GM23338 (cell line): Measurements from ENCODE around the gene BLACAT1. TPM values are rescaled to one million over a fixed set of nuclear protein-coding genes. Genes with fewer than 3 reads are reported as not detected.
A peak's percentile ranks its signal among the peaks of the same experiment; 100 is the strongest.

Source experiments
- ATAC-seq: fragments of 200-7000 bp; cut with Tn5 transposase; 3 replicates; pipeline ENCODE4 v1.9.1; 2020
- DNase-seq: peaks from one replicate; pipeline ENCODE4 v3.0.0-alpha.2; 2015; ENCODE audit warnings: low spot score
- H2AFZ ChIP-seq: fragments of 200-600 bp; sonication (generic); 2 replicates; pipeline ENCODE4 v1.8.0; 2016; ENCODE audit warnings: antibody characterized with exemption, mild to moderate bottlenecking, moderate library complexity
- H3F3A ChIP-seq: fragments of 200-600 bp; sonication (generic); replicated peaks from 2 replicates; pipeline ENCODE4 v1.8.0; 2017; ENCODE audit warnings: antibody characterized with exemption, mixed run types, low read depth
- H3K27ac ChIP-seq: fragments of 200-600 bp; sonication (generic); 2 replicates; pipeline ENCODE4 v1.6.1; 2016; ENCODE audit warnings: low read depth
- H3K27me3 ChIP-seq: fragments of 200-600 bp; sonication (generic); 2 replicates; pipeline ENCODE4 v1.8.0; 2016; ENCODE audit warnings: mild to moderate bottlenecking, mixed run types, moderate library complexity; ENCODE audit not compliant: insufficient read depth
- H3K36me3 ChIP-seq: fragments of 200-600 bp; sonication (generic); 2 replicates; pipeline ENCODE4 v1.8.0; 2016; ENCODE audit warnings: mild to moderate bottlenecking; ENCODE audit not compliant: insufficient read depth
- H3K4me1 ChIP-seq: fragments of 200-600 bp; sonication (generic); 2 replicates; pipeline ENCODE4 v1.8.0; 2016; ENCODE audit warnings: mild to moderate bottlenecking, moderate library complexity; ENCODE audit not compliant: insufficient read depth
- H3K4me2 ChIP-seq: fragments of 200-600 bp; sonication (generic); 2 replicates; pipeline ENCODE4 v1.7.1; 2017; ENCODE audit warnings: mixed run types
- H3K4me3 ChIP-seq: fragments of 200-600 bp; sonication (generic); 2 replicates; pipeline ENCODE4 v1.6.1; 2016; ENCODE audit warnings: mixed run types
- H3K79me2 ChIP-seq: fragments of 200-600 bp; sonication (generic); replicated peaks from 2 replicates; pipeline ENCODE4 v1.8.0; 2017; ENCODE audit warnings: mild to moderate bottlenecking; ENCODE audit not compliant: insufficient read depth
- H3K9me2 ChIP-seq: fragments of 200-600 bp; sonication (generic); 2 replicates; pipeline ENCODE4 v1.8.0; 2017; ENCODE audit not compliant: insufficient read depth
- H4K20me1 ChIP-seq: fragments of 200-600 bp; sonication (generic); replicated peaks from 2 replicates; pipeline ENCODE4 v1.8.0; 2017; ENCODE audit warnings: mild to moderate bottlenecking; ENCODE audit not compliant: insufficient read depth
- H3K27ac Mint-ChIP-seq: 2 replicates; pipeline ENCODE4 v1.8.0; 2020; ENCODE audit warnings: inconsistent platforms, mild to moderate bottlenecking, moderate library complexity, mixed read lengths
- H3K27me3 Mint-ChIP-seq: 3 replicates; pipeline ENCODE4 v1.8.0; 2022; ENCODE audit warnings: low read depth, mild to moderate bottlenecking, moderate library complexity, mixed read lengths, inconsistent platforms; ENCODE audit not compliant: insufficient read depth, poor library complexity
- H3K36me3 Mint-ChIP-seq: 3 replicates; pipeline ENCODE4 v1.8.0; 2021; ENCODE audit warnings: low read depth, mild to moderate bottlenecking, inconsistent platforms, moderate library complexity, mixed read lengths
- H3K4me1 Mint-ChIP-seq: 3 replicates; pipeline ENCODE4 v1.8.0; 2020; ENCODE audit warnings: mild to moderate bottlenecking, inconsistent platforms, mixed read lengths
- H3K4me3 Mint-ChIP-seq: 3 replicates; pipeline ENCODE4 v1.8.0; 2021; ENCODE audit warnings: moderate library complexity, mild to moderate bottlenecking, inconsistent platforms, mixed read lengths
- H3K9me3 Mint-ChIP-seq: 3 replicates; pipeline ENCODE4 v1.8.0; 2020; ENCODE audit warnings: moderate library complexity, mild to moderate bottlenecking, inconsistent platforms, mixed read lengths
- CREB1 ChIP-seq: fragments of 250-450 bp; sonication (Bioruptor Pico); IDR thresholded peaks from 2 replicates; pipeline ENCODE4 v1.5.0; 2020; ENCODE audit warnings: low read depth, mild to moderate bottlenecking, moderate library complexity
- NANOG ChIP-seq: IDR thresholded peaks from 2 replicates; pipeline ENCODE4 v1.6.1; 2016; ENCODE audit warnings: antibody characterized with exemption, borderline replicate concordance
- POLR2AphosphoS5 ChIP-seq: IDR thresholded peaks from 2 replicates; pipeline ENCODE4 v1.6.1; 2016; ENCODE audit warnings: antibody characterized with exemption, low read depth
- polyA plus RNA-seq: library from polyadenylated mRNA; unstranded; fragments of >200 nt; fragmentation: Nextera tagmentation; extraction: Ambion mirVana; gene quantifications from 2 replicates; pipeline ENCODE4 v1.2.1, GENCODE V29; 2016
- total RNA-seq: library from RNA; depleted of rRNA; stranded (reverse); fragments of >200 nt; shearing (Covaris generic); gene quantifications from 2 replicates; pipeline ENCODE4 v1.2.3, GENCODE V29; 2014
- TF ChIP-seq, protein P1 (sequence below): IDR thresholded peaks from 2 replicates; pipeline ENCODE4 v1.6.1; 2016; ENCODE audit warnings: antibody characterized with exemption
- TF ChIP-seq, protein P2 (sequence below), 2 experiments: fragments of 200-600 bp in 1 of 2; sonication (generic) in 1 of 2; conservative IDR thresholded peaks; 2 replicates each; pipeline versions ENCODE4 v1.5.1 to v1.6.1; 2016 to 2017; ENCODE audit warnings: antibody characterized with exemption in 2 of 2, low read depth in 2 of 2, mild to moderate bottlenecking in 2 of 2, moderate library complexity in 1 of 2
- TF ChIP-seq, protein P3 (sequence below): fragments of 250-450 bp; sonication (Bioruptor Pico); IDR thresholded peaks from 2 replicates; pipeline ENCODE4 v1.5.0; 2020; ENCODE audit warnings: mild to moderate bottlenecking, moderate library complexity

Gene BLACAT1
- total and polyA plus RNA-seq, 2 experiments from 2014 or later: 1.6 to 6.2 TPM

DNA sequence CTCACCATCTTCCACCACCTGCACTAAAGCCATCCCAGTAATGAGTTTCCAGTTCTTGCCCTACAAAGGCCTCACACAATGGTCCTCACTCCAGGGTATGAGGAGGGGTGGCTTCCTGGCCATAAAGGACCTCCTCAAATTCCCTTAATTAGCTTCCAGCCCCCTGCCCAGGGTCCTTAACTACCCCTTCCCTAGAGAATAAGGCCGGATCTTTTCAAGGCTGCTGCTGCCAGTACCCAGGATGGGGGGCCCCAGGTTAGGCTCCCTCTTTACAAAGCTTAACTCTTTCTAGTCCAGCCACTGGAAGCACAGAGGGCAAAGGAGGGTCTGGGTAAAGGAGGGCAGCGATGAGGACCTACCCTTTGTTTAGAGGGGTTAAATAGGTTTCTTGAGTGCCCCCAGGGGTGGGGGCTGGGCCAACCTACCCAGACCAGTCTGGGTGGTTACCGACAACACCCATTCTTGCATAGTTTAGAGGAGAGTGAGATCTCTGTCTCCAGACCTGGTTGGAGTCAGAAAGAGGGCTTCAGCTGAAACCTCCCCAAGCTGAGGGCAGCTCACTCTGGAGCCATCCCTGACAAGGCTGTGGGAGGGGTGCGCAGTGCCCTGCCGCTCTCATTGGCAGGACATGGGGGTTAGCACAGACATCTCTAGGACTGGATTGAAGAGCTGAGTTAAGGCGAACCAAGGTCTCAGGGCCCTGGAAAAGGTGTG lies 7.1 kb downstream of the BLACAT1 start:
- H3K4me1 ChIP-seq: peaks cover 81% of the 10 kb centered on the region
- Mint-ChIP-seq H3K27me3 (peaks cover 35% of the 10 kb centered on the region), H3K27ac (peak overlapping the region; percentile 70), H3K4me1 (peaks cover 91% of the 10 kb centered on the region), H3K9me3 (no peaks in the 10 kb centered on the region; the same call in 2 of the 3 replicates), H3K4me3 (peak overlapping the region; percentile 80), H3K36me3 (peaks cover 31% of the 10 kb centered on the region)
- H3K4me2 ChIP-seq: peak overlapping the region; percentile 73
- H3K4me3 ChIP-seq: peak overlapping the region; percentile 53
- peak; percentile 96 for DNase-seq
- H3K27ac ChIP-seq: no peak overlapping the region
- no peaks in the 10 kb centered on the region for H3K9me2 ChIP-seq
- H4K20me1 ChIP-seq: peaks cover 7% of the 10 kb centered on the region; the same call in 1 of the 2 replicates
- H3K27me3 ChIP-seq: peaks cover 34% of the 10 kb centered on the region
- H3K79me2 ChIP-seq: no peaks in the 10 kb centered on the region; the same call in 1 of the 2 replicates
- no peaks in the 10 kb centered on the region for H3K36me3 ChIP-seq
- H3F3A ChIP-seq: peaks cover 44% of the 10 kb centered on the region
- peak; percentile 65; the same call in 1 of the 2 replicates for TF ChIP-seq NANOG
- TF ChIP-seq, protein P1, sequence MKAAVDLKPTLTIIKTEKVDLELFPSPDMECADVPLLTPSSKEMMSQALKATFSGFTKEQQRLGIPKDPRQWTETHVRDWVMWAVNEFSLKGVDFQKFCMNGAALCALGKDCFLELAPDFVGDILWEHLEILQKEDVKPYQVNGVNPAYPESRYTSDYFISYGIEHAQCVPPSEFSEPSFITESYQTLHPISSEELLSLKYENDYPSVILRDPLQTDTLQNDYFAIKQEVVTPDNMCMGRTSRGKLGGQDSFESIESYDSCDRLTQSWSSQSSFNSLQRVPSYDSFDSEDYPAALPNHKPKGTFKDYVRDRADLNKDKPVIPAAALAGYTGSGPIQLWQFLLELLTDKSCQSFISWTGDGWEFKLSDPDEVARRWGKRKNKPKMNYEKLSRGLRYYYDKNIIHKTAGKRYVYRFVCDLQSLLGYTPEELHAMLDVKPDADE: peak; percentile 71
- TF ChIP-seq, protein P2, sequence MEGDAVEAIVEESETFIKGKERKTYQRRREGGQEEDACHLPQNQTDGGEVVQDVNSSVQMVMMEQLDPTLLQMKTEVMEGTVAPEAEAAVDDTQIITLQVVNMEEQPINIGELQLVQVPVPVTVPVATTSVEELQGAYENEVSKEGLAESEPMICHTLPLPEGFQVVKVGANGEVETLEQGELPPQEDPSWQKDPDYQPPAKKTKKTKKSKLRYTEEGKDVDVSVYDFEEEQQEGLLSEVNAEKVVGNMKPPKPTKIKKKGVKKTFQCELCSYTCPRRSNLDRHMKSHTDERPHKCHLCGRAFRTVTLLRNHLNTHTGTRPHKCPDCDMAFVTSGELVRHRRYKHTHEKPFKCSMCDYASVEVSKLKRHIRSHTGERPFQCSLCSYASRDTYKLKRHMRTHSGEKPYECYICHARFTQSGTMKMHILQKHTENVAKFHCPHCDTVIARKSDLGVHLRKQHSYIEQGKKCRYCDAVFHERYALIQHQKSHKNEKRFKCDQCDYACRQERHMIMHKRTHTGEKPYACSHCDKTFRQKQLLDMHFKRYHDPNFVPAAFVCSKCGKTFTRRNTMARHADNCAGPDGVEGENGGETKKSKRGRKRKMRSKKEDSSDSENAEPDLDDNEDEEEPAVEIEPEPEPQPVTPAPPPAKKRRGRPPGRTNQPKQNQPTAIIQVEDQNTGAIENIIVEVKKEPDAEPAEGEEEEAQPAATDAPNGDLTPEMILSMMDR (conservative IDR thresholded peaks at IDR 0.05; ENCODE audit: low read depth in 2 of 2): no peak
- TF ChIP-seq CREB1 (CRISPR knock-in tag): 0 out of 2 replicates have a peak, but pooled peaks have one; percentile 43
- TF ChIP-seq POLR2AphosphoS5: peak; percentile 85
- TF ChIP-seq, protein P3, sequence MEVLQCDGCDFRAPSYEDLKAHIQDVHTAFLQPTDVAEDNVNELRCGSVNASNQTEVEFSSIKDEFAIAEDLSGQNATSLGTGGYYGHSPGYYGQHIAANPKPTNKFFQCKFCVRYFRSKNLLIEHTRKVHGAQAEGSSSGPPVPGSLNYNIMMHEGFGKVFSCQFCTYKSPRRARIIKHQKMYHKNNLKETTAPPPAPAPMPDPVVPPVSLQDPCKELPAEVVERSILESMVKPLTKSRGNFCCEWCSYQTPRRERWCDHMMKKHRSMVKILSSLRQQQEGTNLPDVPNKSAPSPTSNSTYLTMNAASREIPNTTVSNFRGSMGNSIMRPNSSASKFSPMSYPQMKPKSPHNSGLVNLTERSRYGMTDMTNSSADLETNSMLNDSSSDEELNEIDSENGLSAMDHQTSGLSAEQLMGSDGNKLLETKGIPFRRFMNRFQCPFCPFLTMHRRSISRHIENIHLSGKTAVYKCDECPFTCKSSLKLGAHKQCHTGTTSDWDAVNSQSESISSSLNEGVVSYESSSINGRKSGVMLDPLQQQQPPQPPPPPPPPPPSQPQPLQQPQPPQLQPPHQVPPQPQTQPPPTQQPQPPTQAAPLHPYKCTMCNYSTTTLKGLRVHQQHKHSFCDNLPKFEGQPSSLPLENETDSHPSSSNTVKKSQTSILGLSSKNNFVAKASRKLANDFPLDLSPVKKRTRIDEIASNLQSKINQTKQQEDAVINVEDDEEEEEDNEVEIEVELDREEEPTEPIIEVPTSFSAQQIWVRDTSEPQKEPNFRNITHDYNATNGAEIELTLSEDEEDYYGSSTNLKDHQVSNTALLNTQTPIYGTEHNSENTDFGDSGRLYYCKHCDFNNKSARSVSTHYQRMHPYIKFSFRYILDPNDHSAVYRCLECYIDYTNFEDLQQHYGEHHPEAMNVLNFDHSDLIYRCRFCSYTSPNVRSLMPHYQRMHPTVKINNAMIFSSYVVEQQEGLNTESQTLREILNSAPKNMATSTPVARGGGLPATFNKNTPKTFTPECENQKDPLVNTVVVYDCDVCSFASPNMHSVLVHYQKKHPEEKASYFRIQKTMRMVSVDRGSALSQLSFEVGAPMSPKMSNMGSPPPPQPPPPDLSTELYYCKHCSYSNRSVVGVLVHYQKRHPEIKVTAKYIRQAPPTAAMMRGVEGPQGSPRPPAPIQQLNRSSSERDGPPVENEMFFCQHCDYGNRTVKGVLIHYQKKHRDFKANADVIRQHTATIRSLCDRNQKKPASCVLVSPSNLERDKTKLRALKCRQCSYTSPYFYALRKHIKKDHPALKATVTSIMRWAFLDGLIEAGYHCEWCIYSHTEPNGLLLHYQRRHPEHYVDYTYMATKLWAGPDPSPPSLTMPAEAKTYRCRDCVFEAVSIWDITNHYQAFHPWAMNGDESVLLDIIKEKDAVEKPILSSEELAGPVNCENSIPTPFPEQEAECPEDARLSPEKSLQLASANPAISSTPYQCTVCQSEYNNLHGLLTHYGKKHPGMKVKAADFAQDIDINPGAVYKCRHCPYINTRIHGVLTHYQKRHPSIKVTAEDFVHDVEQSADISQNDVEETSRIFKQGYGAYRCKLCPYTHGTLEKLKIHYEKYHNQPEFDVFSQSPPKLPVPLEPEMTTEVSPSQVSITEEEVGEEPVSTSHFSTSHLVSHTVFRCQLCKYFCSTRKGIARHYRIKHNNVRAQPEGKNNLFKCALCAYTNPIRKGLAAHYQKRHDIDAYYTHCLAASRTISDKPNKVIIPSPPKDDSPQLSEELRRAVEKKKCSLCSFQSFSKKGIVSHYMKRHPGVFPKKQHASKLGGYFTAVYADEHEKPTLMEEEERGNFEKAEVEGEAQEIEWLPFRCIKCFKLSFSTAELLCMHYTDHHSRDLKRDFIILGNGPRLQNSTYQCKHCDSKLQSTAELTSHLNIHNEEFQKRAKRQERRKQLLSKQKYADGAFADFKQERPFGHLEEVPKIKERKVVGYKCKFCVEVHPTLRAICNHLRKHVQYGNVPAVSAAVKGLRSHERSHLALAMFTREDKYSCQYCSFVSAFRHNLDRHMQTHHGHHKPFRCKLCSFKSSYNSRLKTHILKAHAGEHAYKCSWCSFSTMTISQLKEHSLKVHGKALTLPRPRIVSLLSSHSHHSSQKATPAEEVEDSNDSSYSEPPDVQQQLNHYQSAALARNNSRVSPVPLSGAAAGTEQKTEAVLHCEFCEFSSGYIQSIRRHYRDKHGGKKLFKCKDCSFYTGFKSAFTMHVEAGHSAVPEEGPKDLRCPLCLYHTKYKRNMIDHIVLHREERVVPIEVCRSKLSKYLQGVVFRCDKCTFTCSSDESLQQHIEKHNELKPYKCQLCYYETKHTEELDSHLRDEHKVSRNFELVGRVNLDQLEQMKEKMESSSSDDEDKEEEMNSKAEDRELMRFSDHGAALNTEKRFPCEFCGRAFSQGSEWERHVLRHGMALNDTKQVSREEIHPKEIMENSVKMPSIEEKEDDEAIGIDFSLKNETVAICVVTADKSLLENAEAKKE (CRISPR knock-in tag): peak; percentile 88; the same call in 1 of the 2 replicates
- no peak overlapping the region for H2AFZ ChIP-seq
- ATAC-seq: peak; percentile 22
